Upper lobe of left lung (tissue), 6 donors: Measurements from ENCODE around the gene UXS1. TPM values are rescaled to one million over a fixed set of nuclear protein-coding genes. Genes with fewer than 3 reads are reported as not detected.

Source experiments
- ATAC-seq, 2 donors: fragments of 200-7000 bp; cut with Tn5 transposase; one replicate each; pipeline ENCODE4 v1.9.1; 2022; ENCODE audit warnings: mild to moderate bottlenecking in 2 of 2, moderate library complexity in 2 of 2; ENCODE audit not compliant: low FRiP score in 2 of 2
- DNase-seq, 2 donors: peaks; one replicate each; pipeline ENCODE4 v3.0.0-alpha.2; 2019 to 2020
- H3K27ac ChIP-seq, 4 donors: fragments of 200-600 bp; sonication (generic); one replicate each; pipeline ENCODE4 v1.5.1; 2016 to 2019
- H3K27me3 ChIP-seq, 4 donors: fragments of 200-600 bp; sonication (generic); one replicate each; pipeline ENCODE4 v1.5.1; 2017 to 2019
- H3K36me3 ChIP-seq, 4 donors: fragments of 200-600 bp; sonication (generic); one replicate each; pipeline ENCODE4 v1.5.1; 2016 to 2019
- H3K4me1 ChIP-seq, 4 donors: fragments of 200-600 bp; sonication (generic); one replicate each; pipeline ENCODE4 v1.5.1; 2018 to 2019
- H3K4me3 ChIP-seq, 4 donors: fragments of 200-600 bp; sonication (generic); one replicate each; pipeline ENCODE4 v1.5.1; 2017 to 2019; ENCODE audit warnings: mild to moderate bottlenecking in 2 of 4, moderate library complexity in 1 of 4
- H3K9me3 ChIP-seq, 4 donors: fragments of 200-600 bp; sonication (generic); one replicate each; pipeline ENCODE4 v1.5.1; 2018 to 2019
- CTCF ChIP-seq, 6 experiments: fragments of 450-650 bp in 4 of 6; fragments of 200-600 bp in 2 of 6; sonication (generic) in 2 of 6; IDR thresholded peaks; one replicate each; pipeline ENCODE4 v1.5.1; 2016 to 2019; ENCODE audit warnings: antibody characterized with exemption in 6 of 6
- EP300 ChIP-seq, 4 donors: sonication (generic); formaldehyde crosslinking; IDR thresholded peaks; one replicate each; pipeline ENCODE4 v1.5.1; 2017; ENCODE audit warnings: antibody characterized with exemption in 4 of 4, control low read depth in 2 of 4
- POLR2A ChIP-seq, 4 donors: fragments of 450-650 bp; IDR thresholded peaks; one replicate each; pipeline ENCODE4 v1.5.1; 2016 to 2017; ENCODE audit warnings: antibody characterized with exemption in 4 of 4, mild to moderate bottlenecking in 2 of 4
- POLR2AphosphoS5 ChIP-seq, 2 donors: sonication (generic); formaldehyde crosslinking; IDR thresholded peaks; one replicate each; pipeline ENCODE4 v1.5.1; 2017; ENCODE audit warnings: antibody characterized with exemption in 2 of 2
- WGBS, 2 donors: methylation state at CpG; one replicate each; pipeline ENCODE4 v1.1.5; 2017 to 2018; 5-methylcytosine and 5-hydroxymethylcytosine counted together
- total RNA-seq, 6 donors: library from RNA; depleted of rRNA in 4 of 6; stranded (reverse); fragments of >200 nt in 4 of 6; gene quantifications; one replicate each; pipeline versions ENCODE4 v1.1.0 to v1.2.1, GENCODE V29; 2016 to 2021
- donor health status: DM: no; HTN: no; CAD: no; lungs with moderate emphysema.
- donor health status: DM: no; HTN: yes; CAD: no; lungs with severe emphysema.

The UXS1 gene
- total RNA-seq, 6 donors from 2014 or later = 53.1 to 183 (median 93.5) TPM

- peaks cover 0 to 9% (median 6%) of the 10 kb centered on the region in 4 donors for H3K27me3 ChIP-seq
- H3K9me3 ChIP-seq = no peaks in the 10 kb centered on the region
- WGBS, 2 donors = 83 to 88% methylated on average over 9 of the region's 9 CpGs
- H3K36me3 ChIP-seq = no peaks in the 10 kb centered on the region
- no peak overlapping the region for H3K27ac ChIP-seq
- TF ChIP-seq CTCF (IDR thresholded peaks at IDR 0.05) (no peak), POLR2AphosphoS5 (IDR thresholded peaks at IDR 0.05) (no peak), POLR2A (IDR thresholded peaks at IDR 0.05) (no peak), EP300 (IDR thresholded peaks at IDR 0.05) (no peak)
- peaks cover 4 to 14% (median 12%) of the 10 kb centered on the region in 4 donors for H3K4me1 ChIP-seq
- no peak overlapping the region for H3K4me3 ChIP-seq
- DNase-seq = no peak
- ATAC-seq = no peak
These were observed 132.3 kb downstream of the UXS1 start for GRCh38 chr2:106061611-106062349.

DNA sequence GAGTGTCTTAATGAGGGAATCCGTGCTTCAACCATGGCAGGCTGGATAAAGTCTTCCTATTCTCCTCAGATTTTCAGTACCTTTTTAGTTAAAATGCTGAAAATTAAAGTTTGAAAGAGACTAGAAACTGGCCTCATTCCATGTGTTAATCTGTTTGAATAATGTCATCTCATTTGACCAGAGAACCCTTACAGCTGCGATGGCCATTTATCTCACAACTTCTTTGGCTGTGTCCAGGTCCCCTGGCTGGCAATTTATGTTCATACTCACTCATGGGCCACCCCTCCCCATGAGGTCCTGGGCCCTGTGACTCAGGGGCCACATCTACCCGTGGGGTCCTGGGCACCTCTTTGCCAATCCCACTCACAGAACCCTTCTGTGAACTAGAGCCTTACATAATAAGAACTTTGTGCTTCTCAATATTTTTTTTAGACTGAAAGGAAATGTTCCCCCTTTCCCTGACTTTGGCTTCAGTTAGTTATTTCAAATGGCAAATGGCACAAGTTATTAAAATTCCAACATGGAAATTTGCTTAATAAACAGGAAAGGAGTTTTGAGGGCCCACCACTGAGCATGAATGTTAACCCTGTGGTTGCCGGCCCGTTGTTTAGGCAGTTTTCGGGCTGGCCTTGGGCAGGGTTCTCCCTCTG lies 134.6 kb downstream of the UXS1 start:
- Histone ChIP-seq H3K4me1 (no peaks in the 10 kb centered on the region), H3K4me3 (no peak overlapping the region), H3K9me3 (no peaks in the 10 kb centered on the region), H3K27ac (no peak overlapping the region), H3K27me3 (no peaks in the 10 kb centered on the region), H3K36me3 (no peaks in the 10 kb centered on the region)
- DNase-seq (no peak), ATAC-seq (no peak)
- 75 to 80% methylated on average over 6 of the region's 6 CpGs for WGBS, 2 donors
- no peak for TF ChIP-seq POLR2A (IDR thresholded peaks at IDR 0.05)
- TF ChIP-seq POLR2AphosphoS5 (IDR thresholded peaks at IDR 0.05) = no peak
- no peak for TF ChIP-seq EP300 (IDR thresholded peaks at IDR 0.05)
- TF ChIP-seq CTCF (IDR thresholded peaks at IDR 0.05) = no peak

GRCh38 chr2:106058469-106059137 lies 135.5 kb downstream of the UXS1 start:
- WGBS, 2 donors = 83 to 88% methylated on average over 4 of the region's 4 CpGs
- no peaks in the 10 kb centered on the region for H3K4me1 ChIP-seq
- no peaks in the 10 kb centered on the region for H3K9me3 ChIP-seq
- no peaks in the 10 kb centered on the region for H3K27me3 ChIP-seq
- H3K4me3 ChIP-seq = no peak overlapping the region
- TF ChIP-seq EP300 (IDR thresholded peaks at IDR 0.05) = no peak
- TF ChIP-seq POLR2A (IDR thresholded peaks at IDR 0.05) = no peak
- TF ChIP-seq POLR2AphosphoS5 (IDR thresholded peaks at IDR 0.05) = no peak
- no peak for TF ChIP-seq CTCF (IDR thresholded peaks at IDR 0.05)
- H3K27ac ChIP-seq = no peak overlapping the region
- ATAC-seq (no peak), DNase-seq (no peak)
- H3K36me3 ChIP-seq = no peaks in the 10 kb centered on the region

DNA sequence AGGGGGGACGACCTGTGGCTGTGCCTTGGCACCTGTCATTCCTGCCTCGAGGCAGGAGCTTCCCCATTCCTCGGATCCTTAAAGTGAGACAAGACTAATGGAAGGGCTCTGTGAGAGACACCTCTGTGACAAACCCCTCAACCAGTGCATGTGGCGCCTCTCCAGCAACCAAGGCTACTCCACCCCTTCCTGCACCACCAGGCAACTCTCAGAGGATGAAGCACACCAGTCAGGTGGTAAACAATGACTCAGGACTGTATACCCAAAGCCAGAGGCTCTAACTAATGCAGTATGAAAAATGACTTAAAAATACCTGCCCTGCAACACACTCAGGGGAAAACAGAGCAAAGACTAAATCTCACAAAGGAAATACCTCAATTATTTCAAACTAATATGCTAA lies 136.9 kb downstream of the UXS1 start:
- WGBS, 2 donors = 36 to 56% methylated on average over 1 to 4 of the region's 4 CpGs
- ATAC-seq = no peak
- TF ChIP-seq EP300 (IDR thresholded peaks at IDR 0.05) = no peak
- no peak for TF ChIP-seq POLR2AphosphoS5 (IDR thresholded peaks at IDR 0.05)
- no peak for TF ChIP-seq CTCF (IDR thresholded peaks at IDR 0.05)
- no peak for TF ChIP-seq POLR2A (IDR thresholded peaks at IDR 0.05)

More for the DNA sequence above, 136.9 kb downstream of the UXS1 start:
- no peak for DNase-seq
- Histone ChIP-seq H3K27ac (no peak overlapping the region), H3K9me3 (no peaks in the 10 kb centered on the region), H3K4me3 (no peak overlapping the region), H3K4me1 (peaks cover 0 to 4% (median 0%) of the 10 kb centered on the region in 4 donors), H3K27me3 (no peaks in the 10 kb centered on the region), H3K36me3 (no peaks in the 10 kb centered on the region)
